GM18517 (cell line): ENCODE measurements around the gene PTPRN2.
"Not testable (repeated sequence)": the region's sequence is repeated elsewhere in the genome, so short reads cannot be mapped to it uniquely, and the experiment has no call there.

Source experiments
- ATAC-seq: cut with Tn5 transposase; IDR thresholded peaks from one replicate; pipeline ENCODE4 v1.9.1; 2021; ENCODE audit warnings: mild to moderate bottlenecking, moderate library complexity; ENCODE audit not compliant: unreplicated experiment

The PTPRN2 gene

GRCh38 chr7:158315326-158315725, 272.3 kb downstream of the PTPRN2 start:
- ATAC-seq, result no peak

- ATAC-seq, result no peak
Observed at GRCh38 chr7:158314394-158314793, 273.2 kb downstream of the PTPRN2 start.

GRCh38 chr7:158313931-158314330, 273.7 kb downstream of the PTPRN2 start:
- no peak for ATAC-seq

GRCh38 chr7:158312789-158313188, 274.8 kb downstream of the PTPRN2 start:
- no peak for ATAC-seq

- no peak for ATAC-seq
Observed at GRCh38 chr7:158311791-158312190, 275.8 kb downstream of the PTPRN2 start.

- no peak for ATAC-seq
Observed at GRCh38 chr7:158310924-158311666, 276.5 kb downstream of the PTPRN2 start.

GRCh38 chr7:158309868-158310763, 277.5 kb downstream of the PTPRN2 start:
- no peak for ATAC-seq

- no peak for ATAC-seq
Observed at GRCh38 chr7:158308001-158308400, 279.6 kb downstream of the PTPRN2 start.

GRCh38 chr7:158304072-158304471, 283.6 kb downstream of the PTPRN2 start:
- not testable (repeated sequence) for ATAC-seq

- no peak for ATAC-seq
Observed at GRCh38 chr7:158303121-158303520, 284.5 kb downstream of the PTPRN2 start.

GRCh38 chr7:158302274-158303070, 285.2 kb downstream of the PTPRN2 start:
- ATAC-seq, result no peak

- ATAC-seq, result no peak
Observed at GRCh38 chr7:158301207-158301606, 286.4 kb downstream of the PTPRN2 start.

- ATAC-seq, result no peak
Observed at GRCh38 chr7:158300427-158300826, 287.2 kb downstream of the PTPRN2 start.

GRCh38 chr7:158299607-158300006, 288.0 kb downstream of the PTPRN2 start:
- no peak for ATAC-seq

GRCh38 chr7:158296798-158297104, 290.9 kb downstream of the PTPRN2 start:
- no peak for ATAC-seq

- ATAC-seq, result no peak
Observed at GRCh38 chr7:158295966-158296797, 291.4 kb downstream of the PTPRN2 start.

- not testable (repeated sequence) for ATAC-seq
Observed at GRCh38 chr7:158294468-158295215, 293.0 kb downstream of the PTPRN2 start.

- no peak for ATAC-seq
Observed at GRCh38 chr7:158292948-158293347, 294.7 kb downstream of the PTPRN2 start.

GRCh38 chr7:158291998-158292397, 295.6 kb downstream of the PTPRN2 start:
- ATAC-seq, result no peak
